HG03095 (cell line): Measurements from ENCODE around the gene USP48.

Experiments used
- ATAC-seq: cut with Tn5 transposase; IDR thresholded peaks from one replicate; pipeline ENCODE4 v1.9.1; 2021; ENCODE audit warnings: moderate library complexity; ENCODE audit not compliant: unreplicated experiment

USP48 gene

GRCh38 chr1:21659099-21659923, 123.6 kb downstream of the USP48 start:
- no peak for ATAC-seq

- no peak for ATAC-seq
Observed at GRCh38 chr1:21657456-21658190, 125.3 kb downstream of the USP48 start.

- ATAC-seq: no peak
Observed at GRCh38 chr1:21655748-21656147, 127.2 kb downstream of the USP48 start.

GRCh38 chr1:21655259-21655658, 127.7 kb downstream of the USP48 start:
- ATAC-seq: no peak

- ATAC-seq: no peak
Observed at GRCh38 chr1:21654209-21654608, 128.7 kb downstream of the USP48 start.

- ATAC-seq: no peak
Observed at GRCh38 chr1:21653744-21654100, 129.2 kb downstream of the USP48 start.

GRCh38 chr1:21652937-21653743, 129.8 kb downstream of the USP48 start:
- ATAC-seq: no peak

GRCh38 chr1:21652101-21652936, 130.6 kb downstream of the USP48 start:
- ATAC-seq: no peak

- ATAC-seq: no peak
Observed at GRCh38 chr1:21651214-21652042, 131.5 kb downstream of the USP48 start.

- ATAC-seq: no peak
Observed at GRCh38 chr1:21650400-21650799, 132.5 kb downstream of the USP48 start.

- ATAC-seq: no peak
Observed at GRCh38 chr1:21649315-21649714, 133.6 kb downstream of the USP48 start.

- ATAC-seq: no peak
Observed at GRCh38 chr1:21648791-21649190, 134.2 kb downstream of the USP48 start.

- ATAC-seq: no peak
Observed at GRCh38 chr1:21648352-21648730, 134.6 kb downstream of the USP48 start.

- no peak for ATAC-seq
Observed at GRCh38 chr1:21647431-21648351, 135.3 kb downstream of the USP48 start.

- no peak for ATAC-seq
Observed at GRCh38 chr1:21645550-21645949, 137.4 kb downstream of the USP48 start.

- no peak for ATAC-seq
Observed at GRCh38 chr1:21644906-21645305, 138.0 kb downstream of the USP48 start.

- no peak for ATAC-seq
Observed at GRCh38 chr1:21644348-21644747, 138.6 kb downstream of the USP48 start.

GRCh38 chr1:21643624-21644023, 139.3 kb downstream of the USP48 start:
- ATAC-seq: no peak
